Prostate gland (tissue), 2 donors: Measurements from ENCODE around the gene CD2AP. TPM values are rescaled to one million over a fixed set of nuclear protein-coding genes. Genes with fewer than 3 reads are reported as not detected.

Experiments
- DNase-seq: peaks from one replicate; pipeline ENCODE4 v3.0.0-alpha.2; 2019; ENCODE audit warnings: low spot score
- H3K27ac ChIP-seq, 2 donors: fragments of 200-600 bp; sonication (generic); 2 replicates each; pipeline ENCODE4 v1.5.1; 2017 to 2019
- H3K27me3 ChIP-seq: fragments of 200-600 bp; sonication (generic); replicated peaks from 2 replicates; pipeline ENCODE4 v1.5.1; 2019; ENCODE audit not compliant: insufficient read depth
- H3K36me3 ChIP-seq, 2 donors: fragments of 200-600 bp; sonication (generic); 1 replicate in 1 of 2; 2 replicates in 1 of 2; pipeline versions ENCODE4 v1.5.1 to v1.8.1; 2017 to 2019
- H3K4me1 ChIP-seq: fragments of 200-600 bp; sonication (generic); replicated peaks from 2 replicates; pipeline ENCODE4 v1.5.1; 2019
- H3K4me3 ChIP-seq, 2 donors: fragments of 200-600 bp; sonication (generic); 2 replicates each; pipeline ENCODE4 v1.5.1; 2017 to 2019
- H3K9me3 ChIP-seq: fragments of 200-600 bp; sonication (generic); 2 replicates; pipeline ENCODE4 v1.5.1; 2017
- POLR2A ChIP-seq: fragments of 450-650 bp; IDR thresholded peaks from one replicate; pipeline ENCODE4 v1.6.1; 2016; ENCODE audit warnings: antibody characterized with exemption, mild to moderate bottlenecking
- POLR2AphosphoS5 ChIP-seq: sonication (generic); formaldehyde crosslinking; IDR thresholded peaks from one replicate; pipeline ENCODE4 v1.6.1; 2017; ENCODE audit warnings: antibody characterized with exemption
- WGBS: methylation state at CpG from one replicate; pipeline ENCODE4 v1.1.5; 2018; 5-methylcytosine and 5-hydroxymethylcytosine counted together
- intact Hi-C: fragments of 100-400 bp; cut with DNase I; formaldehyde crosslinking; loops from one replicate; pipeline ENCODE4 v1.14.2; 2022
- total RNA-seq, 2 donors: library from RNA; depleted of rRNA; stranded (reverse); fragments of >200 nt; gene quantifications; one replicate each; pipeline ENCODE4 v1.1.0, GENCODE V29; 2016
- TF ChIP-seq, protein P1 (sequence below), 4 experiments: fragments of 200-600 bp in 2 of 4; fragments of 450-650 bp in 2 of 4; sonication (generic) in 2 of 4; IDR thresholded peaks; 1 replicate in 3 of 4; 2 replicates in 1 of 4; pipeline ENCODE4 v1.5.1; 2016 to 2019; ENCODE audit warnings: antibody characterized with exemption in 4 of 4, mild to moderate bottlenecking in 2 of 4, moderate library complexity in 2 of 4

Gene CD2AP
- total RNA-seq, 2 donors from 2014 or later, result 30.3 to 33.6 TPM

DNA sequence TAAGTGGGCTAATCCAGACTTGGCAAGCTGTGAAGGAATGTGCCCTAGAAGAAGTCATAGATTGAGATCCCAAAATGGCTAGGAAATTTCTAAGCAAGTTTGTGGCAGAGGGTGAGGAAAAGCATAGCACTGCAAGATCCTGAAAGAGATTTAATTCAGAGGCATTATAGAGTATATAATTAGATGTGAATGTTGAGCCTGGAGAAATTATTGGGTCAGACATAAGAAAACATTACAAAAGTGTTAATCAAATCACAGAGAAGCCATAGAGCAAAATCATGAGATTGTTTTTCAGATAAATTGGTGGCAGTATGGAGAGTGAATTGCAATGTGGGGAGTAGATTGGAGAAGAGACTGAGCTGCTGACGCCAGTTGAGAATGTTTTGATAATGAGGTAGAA is 90.0 kb downstream of the CD2AP start:
- H3K4me1 ChIP-seq, result no peaks in the 10 kb centered on the region
- 100% methylated on average over 1 of the region's 1 CpG for WGBS
- no peaks in the 10 kb centered on the region for H3K9me3 ChIP-seq
- no peaks in the 10 kb centered on the region for H3K36me3 ChIP-seq
- no peak overlapping the region for H3K27ac ChIP-seq
- no peak for DNase-seq
- H3K27me3 ChIP-seq, result no peaks in the 10 kb centered on the region
- H3K4me3 ChIP-seq, result no peak overlapping the region
- intact Hi-C loops, result no loop called here
- TF ChIP-seq POLR2A (no peak), POLR2AphosphoS5 (no peak)
- TF ChIP-seq, protein P1, sequence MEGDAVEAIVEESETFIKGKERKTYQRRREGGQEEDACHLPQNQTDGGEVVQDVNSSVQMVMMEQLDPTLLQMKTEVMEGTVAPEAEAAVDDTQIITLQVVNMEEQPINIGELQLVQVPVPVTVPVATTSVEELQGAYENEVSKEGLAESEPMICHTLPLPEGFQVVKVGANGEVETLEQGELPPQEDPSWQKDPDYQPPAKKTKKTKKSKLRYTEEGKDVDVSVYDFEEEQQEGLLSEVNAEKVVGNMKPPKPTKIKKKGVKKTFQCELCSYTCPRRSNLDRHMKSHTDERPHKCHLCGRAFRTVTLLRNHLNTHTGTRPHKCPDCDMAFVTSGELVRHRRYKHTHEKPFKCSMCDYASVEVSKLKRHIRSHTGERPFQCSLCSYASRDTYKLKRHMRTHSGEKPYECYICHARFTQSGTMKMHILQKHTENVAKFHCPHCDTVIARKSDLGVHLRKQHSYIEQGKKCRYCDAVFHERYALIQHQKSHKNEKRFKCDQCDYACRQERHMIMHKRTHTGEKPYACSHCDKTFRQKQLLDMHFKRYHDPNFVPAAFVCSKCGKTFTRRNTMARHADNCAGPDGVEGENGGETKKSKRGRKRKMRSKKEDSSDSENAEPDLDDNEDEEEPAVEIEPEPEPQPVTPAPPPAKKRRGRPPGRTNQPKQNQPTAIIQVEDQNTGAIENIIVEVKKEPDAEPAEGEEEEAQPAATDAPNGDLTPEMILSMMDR (IDR thresholded peaks at IDR 0.05), result no peak

DNA sequence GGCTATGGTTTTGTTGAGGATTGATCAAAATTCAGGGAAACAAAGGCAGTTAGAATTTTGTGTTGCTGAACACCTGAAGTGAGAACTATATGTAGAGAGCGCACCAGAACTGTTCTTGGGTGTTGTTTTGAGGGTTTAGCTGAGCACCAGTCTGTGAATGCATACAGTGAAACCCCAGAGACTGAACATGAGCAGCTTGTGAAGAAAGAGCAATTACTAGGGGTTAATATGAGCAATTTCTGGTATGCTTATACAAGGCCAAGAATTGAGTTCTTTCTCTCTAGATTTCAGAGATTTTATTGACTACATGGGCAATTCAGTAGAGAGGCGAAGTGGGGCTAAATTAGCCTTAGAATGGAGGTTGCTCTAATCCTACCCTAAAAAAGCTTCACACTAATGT is 93.9 kb downstream of the CD2AP start:
- no peaks in the 10 kb centered on the region for H3K36me3 ChIP-seq
- H3K27ac ChIP-seq, result no peak overlapping the region
- DNase-seq, result no peak
- H3K27me3 ChIP-seq, result no peaks in the 10 kb centered on the region
- WGBS, result 81% methylated on average over 2 of the region's 2 CpGs
- no peaks in the 10 kb centered on the region for H3K9me3 ChIP-seq
- TF ChIP-seq POLR2A (no peak), POLR2AphosphoS5 (no peak)
- TF ChIP-seq, protein P1 (IDR thresholded peaks at IDR 0.05), result no peak
- no peak overlapping the region for H3K4me3 ChIP-seq
- intact Hi-C loops, result no loop called here
- no peaks in the 10 kb centered on the region for H3K4me1 ChIP-seq

GRCh38 chr6:47573109-47573508 is 95.5 kb downstream of the CD2AP start:
- Histone ChIP-seq H3K9me3 (no peaks in the 10 kb centered on the region), H3K36me3 (no peaks in the 10 kb centered on the region), H3K27me3 (no peaks in the 10 kb centered on the region), H3K4me1 (no peaks in the 10 kb centered on the region), H3K27ac (no peak overlapping the region), H3K4me3 (no peak overlapping the region)
- WGBS, result 78% methylated on average over 2 of the region's 2 CpGs
- intact Hi-C loops, result no loop called here
- no peak for DNase-seq
- TF ChIP-seq POLR2AphosphoS5, result no peak
- no peak for TF ChIP-seq POLR2A
- TF ChIP-seq, protein P1 (IDR thresholded peaks at IDR 0.05), result no peak

- WGBS, result 94% methylated on average over 2 of the region's 2 CpGs
- intact Hi-C loops, result no loop called here
- no peaks in the 10 kb centered on the region for H3K36me3 ChIP-seq
- no peak overlapping the region for H3K4me3 ChIP-seq
- TF ChIP-seq POLR2AphosphoS5 (no peak), POLR2A (no peak)
- TF ChIP-seq, protein P1 (IDR thresholded peaks at IDR 0.05), result no peak
- H3K27ac ChIP-seq, result no peak overlapping the region
- H3K27me3 ChIP-seq, result no peaks in the 10 kb centered on the region
- no peaks in the 10 kb centered on the region for H3K4me1 ChIP-seq
- no peak for DNase-seq
- H3K9me3 ChIP-seq, result no peaks in the 10 kb centered on the region
Measured at GRCh38 chr6:47574789-47575188, 97.2 kb downstream of the CD2AP start.

DNA sequence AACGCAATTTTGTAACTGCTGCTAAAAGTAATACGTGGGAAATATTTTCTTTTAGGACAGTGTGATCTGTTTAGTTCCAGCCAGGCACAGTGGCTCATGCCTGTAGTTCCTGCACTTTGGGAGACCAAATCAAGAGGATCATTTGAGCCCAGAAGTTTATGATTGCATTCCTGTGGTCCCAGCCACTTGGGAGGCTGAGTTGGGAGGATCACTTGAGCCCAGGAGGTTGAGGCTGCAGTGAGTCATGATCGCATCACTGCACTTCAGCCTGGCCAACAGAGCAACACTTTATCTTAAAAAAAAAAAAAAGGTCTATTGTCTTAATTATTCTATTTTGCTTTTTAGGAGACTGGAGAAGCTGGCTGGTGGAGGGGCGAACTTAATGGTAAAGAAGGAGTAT is 101.5 kb downstream of the CD2AP start:
- no peak overlapping the region for H3K4me3 ChIP-seq
- intact Hi-C loops, result no loop called here
- H3K4me1 ChIP-seq, result no peaks in the 10 kb centered on the region
- H3K27ac ChIP-seq, result no peak overlapping the region
- H3K27me3 ChIP-seq, result no peaks in the 10 kb centered on the region
- TF ChIP-seq POLR2AphosphoS5 (no peak), POLR2A (no peak)
- TF ChIP-seq, protein P1 (IDR thresholded peaks at IDR 0.05), result no peak
- no peaks in the 10 kb centered on the region for H3K36me3 ChIP-seq
- DNase-seq, result no peak
- WGBS, result 97% methylated on average over 4 of the region's 4 CpGs
- no peaks in the 10 kb centered on the region for H3K9me3 ChIP-seq
